DND-41 (cell line): ENCODE data around the gene NEUROG1.

Experiments used
- ATAC-seq: fragments of 200-7000 bp; cut with Tn5 transposase; 3 replicates; pipeline ENCODE4 v1.9.1; 2021; ENCODE audit warnings: low read depth; ENCODE audit not compliant: insufficient read depth
- DNase-seq: peaks from one replicate; pipeline ENCODE4 v3.0.0-alpha.2; 2020
- H2AFZ ChIP-seq: 2 replicates; pipeline ENCODE4 v1.6.0; 2012; ENCODE audit warnings: low read depth, low read length
- H3K27ac ChIP-seq: 2 replicates; pipeline ENCODE4 v1.5.1; 2012; ENCODE audit warnings: low read length, inconsistent platforms
- H3K27me3 ChIP-seq: fragments of 200-600 bp; sonication (generic); 2 replicates; pipeline ENCODE4 v1.6.0; 2012; ENCODE audit warnings: low read length, mild to moderate bottlenecking, inconsistent platforms; ENCODE audit not compliant: insufficient read depth, poor library complexity
- H3K36me3 ChIP-seq: 2 replicates; pipeline ENCODE4 v1.5.1; 2012; ENCODE audit warnings: low read length, inconsistent platforms; ENCODE audit not compliant: insufficient read depth
- H3K4me1 ChIP-seq: 2 replicates; pipeline ENCODE4 v1.5.1; 2012; ENCODE audit warnings: mild to moderate bottlenecking, low read length; ENCODE audit not compliant: insufficient read depth
- H3K4me2 ChIP-seq: 2 replicates; pipeline ENCODE4 v1.6.0; 2012; ENCODE audit warnings: mild to moderate bottlenecking, moderate library complexity, low read length, inconsistent platforms; ENCODE audit not compliant: insufficient read depth
- H3K4me3 ChIP-seq, 2 experiments: fragments of 200-600 bp in 1 of 2; shearing (Covaris generic) in 1 of 2; 2 replicates each; pipeline ENCODE4 v1.5.1; 2012 to 2016; ENCODE audit warnings: inconsistent platforms in 2 of 2, low read length in 2 of 2, mild to moderate bottlenecking in 2 of 2, low read depth in 1 of 2, moderate library complexity in 1 of 2
- H3K79me2 ChIP-seq: 2 replicates; pipeline ENCODE4 v1.6.0; 2012; ENCODE audit warnings: low read length, inconsistent platforms; ENCODE audit not compliant: insufficient read depth
- H3K9ac ChIP-seq: 2 replicates; pipeline ENCODE4 v1.6.0; 2012; ENCODE audit warnings: low read depth, mild to moderate bottlenecking, inconsistent platforms, low read length, moderate library complexity
- H3K9me3 ChIP-seq: 2 replicates; pipeline ENCODE4 v1.5.1; 2012; ENCODE audit warnings: low read length, moderate library complexity, mild to moderate bottlenecking, inconsistent platforms; ENCODE audit not compliant: insufficient read depth, severe bottlenecking
- H4K20me1 ChIP-seq: 2 replicates; pipeline ENCODE4 v1.6.0; 2012; ENCODE audit warnings: low read length; ENCODE audit not compliant: insufficient read depth
- EZH2 ChIP-seq: IDR thresholded peaks from 3 replicates; pipeline ENCODE4 v1.6.1; 2012; ENCODE audit warnings: borderline replicate concordance, low read depth, mild to moderate bottlenecking, moderate library complexity, low read length, inconsistent platforms; ENCODE audit not compliant: severe bottlenecking
- TF ChIP-seq, protein P1 (sequence below): IDR thresholded peaks from 2 replicates; pipeline ENCODE4 v1.5.1; 2012; ENCODE audit warnings: borderline replicate concordance, low read length, moderate library complexity, mild to moderate bottlenecking; ENCODE audit not compliant: poor library complexity, severe bottlenecking; ENCODE audit errors: extremely low read depth

The NEUROG1 gene

DNA sequence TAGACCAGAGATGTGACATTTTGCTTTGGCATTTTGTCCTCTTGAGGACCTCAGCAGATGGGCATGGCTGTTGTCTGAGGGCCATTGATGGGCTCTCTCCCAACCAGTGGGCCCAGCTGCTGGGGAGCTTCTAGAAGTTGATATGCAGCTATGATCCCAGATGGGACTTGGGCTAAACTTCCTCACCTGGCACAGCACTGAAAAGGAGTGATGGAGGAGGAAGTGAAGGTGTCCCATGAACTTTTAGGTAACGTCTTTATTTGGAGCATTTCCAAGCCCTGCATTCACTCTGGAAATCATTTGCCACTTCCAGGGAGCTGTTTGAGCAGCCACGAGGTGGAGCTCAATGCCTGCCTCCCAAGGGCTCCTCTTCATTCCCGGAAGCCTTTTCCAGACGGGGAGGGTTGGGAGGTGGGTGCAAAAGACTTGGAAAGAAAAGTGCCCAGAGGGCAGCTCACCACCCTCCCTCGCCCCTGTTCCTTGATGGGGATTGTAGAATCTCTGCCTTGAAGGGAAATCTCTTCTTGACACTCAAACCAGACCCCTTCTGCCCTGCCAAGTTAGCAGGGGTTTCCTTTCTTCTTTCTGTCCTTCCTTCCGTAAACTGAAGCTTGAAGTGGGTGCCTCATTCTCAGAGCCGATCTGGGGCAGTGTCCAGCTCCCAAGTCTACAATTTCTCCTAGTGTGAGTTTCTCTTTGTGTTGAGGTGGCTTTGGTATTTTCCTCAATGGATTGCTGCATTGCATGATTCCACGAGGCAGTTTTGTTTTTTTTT lies 18.1 kb upstream of the NEUROG1 start:
- no peak for DNase-seq
- H3K4me2 ChIP-seq, result no peak overlapping the region

DNA sequence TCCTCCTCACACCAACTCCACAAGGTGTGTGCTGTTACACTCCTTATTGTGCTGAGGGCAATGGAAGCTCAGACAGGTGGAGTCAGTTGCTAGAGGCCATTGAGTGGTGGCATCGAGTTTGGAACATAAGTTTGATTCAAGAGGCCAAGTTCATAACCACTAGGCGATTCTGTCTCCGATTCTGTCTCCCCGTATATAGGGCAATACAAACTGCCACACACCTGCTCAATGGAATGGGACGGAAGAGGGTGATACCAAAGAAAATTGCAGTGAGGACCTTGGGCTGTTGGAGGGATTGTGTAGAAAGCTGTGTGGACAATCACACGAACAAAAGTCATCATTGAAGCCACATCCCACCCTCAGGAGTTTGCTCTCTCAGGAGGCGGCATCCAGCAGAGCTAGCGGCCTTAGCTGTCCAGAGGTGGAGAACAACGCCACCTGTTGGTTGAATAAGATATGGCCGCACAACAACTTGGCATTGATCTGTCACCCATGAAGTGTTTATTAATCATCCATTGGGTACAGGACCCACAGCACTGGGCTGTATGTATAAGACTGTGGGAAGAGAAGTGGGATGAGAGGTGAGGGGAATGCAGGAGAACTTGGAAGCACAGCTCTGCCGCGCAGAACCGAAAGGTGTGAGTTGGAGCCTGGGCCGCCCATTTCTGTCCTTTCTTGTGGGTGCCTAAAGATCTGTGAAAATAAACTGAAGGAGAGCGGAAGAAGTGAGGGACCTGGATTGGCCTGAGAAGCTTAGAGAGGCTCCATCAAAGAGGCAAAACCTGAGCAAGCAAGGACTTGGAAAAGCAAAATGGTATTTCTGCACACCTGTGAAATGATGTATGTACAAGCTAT lies 16.1 kb upstream of the NEUROG1 start:
- H3K4me2 ChIP-seq, result no peak overlapping the region
- ATAC-seq (peak; percentile 92), DNase-seq (peak; percentile 68)
- H3K36me3 ChIP-seq, result no peaks in the 10 kb centered on the region
- peaks cover 47% of the 10 kb centered on the region for H3K27me3 ChIP-seq
- H3K27ac ChIP-seq, result no peak overlapping the region
- peaks cover 10% of the 10 kb centered on the region; the same call in 1 of the 2 replicates for H4K20me1 ChIP-seq
- no peaks in the 10 kb centered on the region for H3K4me1 ChIP-seq
- TF ChIP-seq, protein P1, sequence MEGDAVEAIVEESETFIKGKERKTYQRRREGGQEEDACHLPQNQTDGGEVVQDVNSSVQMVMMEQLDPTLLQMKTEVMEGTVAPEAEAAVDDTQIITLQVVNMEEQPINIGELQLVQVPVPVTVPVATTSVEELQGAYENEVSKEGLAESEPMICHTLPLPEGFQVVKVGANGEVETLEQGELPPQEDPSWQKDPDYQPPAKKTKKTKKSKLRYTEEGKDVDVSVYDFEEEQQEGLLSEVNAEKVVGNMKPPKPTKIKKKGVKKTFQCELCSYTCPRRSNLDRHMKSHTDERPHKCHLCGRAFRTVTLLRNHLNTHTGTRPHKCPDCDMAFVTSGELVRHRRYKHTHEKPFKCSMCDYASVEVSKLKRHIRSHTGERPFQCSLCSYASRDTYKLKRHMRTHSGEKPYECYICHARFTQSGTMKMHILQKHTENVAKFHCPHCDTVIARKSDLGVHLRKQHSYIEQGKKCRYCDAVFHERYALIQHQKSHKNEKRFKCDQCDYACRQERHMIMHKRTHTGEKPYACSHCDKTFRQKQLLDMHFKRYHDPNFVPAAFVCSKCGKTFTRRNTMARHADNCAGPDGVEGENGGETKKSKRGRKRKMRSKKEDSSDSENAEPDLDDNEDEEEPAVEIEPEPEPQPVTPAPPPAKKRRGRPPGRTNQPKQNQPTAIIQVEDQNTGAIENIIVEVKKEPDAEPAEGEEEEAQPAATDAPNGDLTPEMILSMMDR, result peak; percentile 91
- TF ChIP-seq EZH2, result no peak
- no peak overlapping the region for H3K9ac ChIP-seq
- no peaks in the 10 kb centered on the region for H3K9me3 ChIP-seq
- no peak overlapping the region for H3K4me3 ChIP-seq
- H2AFZ ChIP-seq, result no peak overlapping the region
- no peaks in the 10 kb centered on the region for H3K79me2 ChIP-seq

More for the DNA sequence above, 18.1 kb upstream of the NEUROG1 start:
- no peak overlapping the region for H2AFZ ChIP-seq
- peaks cover 27% of the 10 kb centered on the region for H3K27me3 ChIP-seq
- H4K20me1 ChIP-seq, result no peaks in the 10 kb centered on the region; the same call in 1 of the 2 replicates
- TF ChIP-seq, protein P1, result peak; percentile 19
- TF ChIP-seq EZH2, result no peak
- H3K9me3 ChIP-seq, result no peaks in the 10 kb centered on the region
- H3K9ac ChIP-seq, result no peak overlapping the region
- no peak for ATAC-seq
- no peak overlapping the region for H3K27ac ChIP-seq
- H3K4me3 ChIP-seq, result no peak overlapping the region
- H3K79me2 ChIP-seq, result no peaks in the 10 kb centered on the region
- H3K36me3 ChIP-seq, result no peaks in the 10 kb centered on the region
- H3K4me1 ChIP-seq, result no peaks in the 10 kb centered on the region

DNA sequence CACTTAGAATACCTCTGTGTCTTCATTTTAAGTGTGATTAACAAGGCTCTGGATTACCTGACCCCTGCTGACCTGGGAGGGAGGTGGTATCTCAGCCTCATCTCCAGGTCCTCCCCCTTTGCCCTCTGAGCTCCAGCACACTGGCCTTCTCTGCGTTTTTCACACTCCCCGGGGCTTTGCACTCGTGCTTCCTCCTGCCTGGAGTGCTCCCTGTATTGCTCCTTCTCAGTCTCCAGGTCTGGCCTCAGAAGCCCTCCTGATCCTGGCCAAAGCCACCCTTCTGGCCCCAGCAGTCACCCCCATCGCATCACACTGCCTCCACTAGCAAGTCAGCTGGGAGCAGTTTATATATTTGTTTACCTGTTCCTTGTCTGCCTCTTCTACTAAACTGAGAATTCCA lies 13.6 kb upstream of the NEUROG1 start:
- no peaks in the 10 kb centered on the region for H3K79me2 ChIP-seq

More for the DNA sequence above, 13.6 kb upstream of the NEUROG1 start:
- no peak for DNase-seq
- no peaks in the 10 kb centered on the region for H3K9me3 ChIP-seq
- H3K9ac ChIP-seq, result no peak overlapping the region
- H3K36me3 ChIP-seq, result no peaks in the 10 kb centered on the region
- H3K27me3 ChIP-seq, result peaks cover 48% of the 10 kb centered on the region
- H3K27ac ChIP-seq, result no peak overlapping the region
- no peak overlapping the region for H3K4me2 ChIP-seq
- no peak for TF ChIP-seq EZH2
- TF ChIP-seq, protein P1, result no peak
- H2AFZ ChIP-seq, result no peak overlapping the region
- peaks cover 10% of the 10 kb centered on the region; the same call in 1 of the 2 replicates for H4K20me1 ChIP-seq
- H3K4me3 ChIP-seq, result no peak overlapping the region
- no peaks in the 10 kb centered on the region for H3K4me1 ChIP-seq
- no peak for ATAC-seq
